CD4-positive, alpha-beta memory T cell (primary cell): ENCODE data around the gene ITGA6. TPM values are rescaled to one million over a fixed set of nuclear protein-coding genes. Genes with fewer than 3 reads are reported as not detected.

Source experiments
- CTCF ChIA-PET: fragments of 350-600 bp; sonication (Branson Sonifier 250); formaldehyde crosslinking; loops from one replicate; lab custom pipeline; 2021; ENCODE audit warnings: inconsistent platforms; ENCODE audit not compliant: partially characterized antibody; lab: Charles Lee
- POLR2A ChIA-PET: fragments of 350-600 bp; sonication (Branson Sonifier 250); formaldehyde crosslinking; loops from one replicate; lab custom pipeline; 2021; ENCODE audit not compliant: partially characterized antibody; lab: Charles Lee
- DNase-seq, 5 donors: peaks; one replicate each; pipeline versions ENCODE4 v3.0.0 to v3.0.0-alpha.2; 2020 to 2022; ENCODE audit warnings: mixed read lengths in 1 of 5
- H3K27ac ChIP-seq: one replicate; pipeline ENCODE4 v1.7.0; 2013; ENCODE audit warnings: low read depth, low read length
- H3K27me3 ChIP-seq: 2 replicates; pipeline ENCODE4 v1.7.0; 2013; ENCODE audit warnings: mild to moderate bottlenecking, low read length, moderate library complexity; ENCODE audit not compliant: insufficient read depth
- H3K36me3 ChIP-seq: 2 replicates; pipeline ENCODE4 v1.7.0; 2013; ENCODE audit warnings: mild to moderate bottlenecking, low read length, moderate library complexity; ENCODE audit not compliant: insufficient read depth
- H3K4me1 ChIP-seq: 2 replicates; pipeline ENCODE4 v1.7.0; 2013; ENCODE audit warnings: mild to moderate bottlenecking, low read length, moderate library complexity; ENCODE audit not compliant: insufficient read depth
- H3K4me3 ChIP-seq, 2 donors: one replicate each; pipeline ENCODE4 v1.7.0; 2013; ENCODE audit warnings: low read length in 2 of 2, mild to moderate bottlenecking in 1 of 2
- H3K9me3 ChIP-seq, 2 donors: one replicate each; pipeline ENCODE4 v1.7.0; 2013; ENCODE audit warnings: low read length in 2 of 2, control low read depth in 1 of 2; ENCODE audit not compliant: control insufficient read depth in 1 of 2
- H3K27ac Mint-ChIP-seq, 7 donors: one replicate each; pipeline ENCODE4 v1.8.0; 2020 to 2021; ENCODE audit warnings: mixed read lengths in 7 of 7, mild to moderate bottlenecking in 6 of 7, inconsistent platforms in 3 of 7, moderate library complexity in 3 of 7
- H3K27me3 Mint-ChIP-seq, 2 donors: one replicate each; pipeline ENCODE4 v1.8.0; 2020 to 2021; ENCODE audit warnings: mixed read lengths in 2 of 2
- H3K36me3 Mint-ChIP-seq, 2 donors: one replicate each; pipeline ENCODE4 v1.8.0; 2020 to 2021; ENCODE audit warnings: mixed read lengths in 2 of 2, inconsistent platforms in 1 of 2, mild to moderate bottlenecking in 1 of 2
- H3K4me1 Mint-ChIP-seq, 4 donors: one replicate each; pipeline ENCODE4 v1.8.0; 2020 to 2021; ENCODE audit warnings: mixed read lengths in 4 of 4, mild to moderate bottlenecking in 1 of 4
- H3K4me3 Mint-ChIP-seq, 8 donors: one replicate each; pipeline ENCODE4 v1.8.0; 2020 to 2021; ENCODE audit warnings: mixed read lengths in 8 of 8, mild to moderate bottlenecking in 7 of 8, moderate library complexity in 6 of 8, inconsistent platforms in 3 of 8
- H3K9me3 Mint-ChIP-seq, 8 donors: one replicate each; pipeline ENCODE4 v1.8.0; 2020 to 2021; ENCODE audit warnings: mixed read lengths in 8 of 8, mild to moderate bottlenecking in 5 of 8, inconsistent platforms in 3 of 8, moderate library complexity in 1 of 8
- intact Hi-C: fragments of 100-400 bp; cut with micrococcal nuclease; formaldehyde crosslinking; loops from one replicate; pipeline ENCODE4 v1.15.1; 2023
- polyA plus RNA-seq, 2 donors: library from polyadenylated mRNA; unstranded; fragments of 300-500 nt; fragmentation: Illumina TruSeq; gene quantifications; one replicate each; pipeline ENCODE4 v1.2.3, GENCODE V29; 2021
- total RNA-seq, 2 experiments: library from RNA; stranded (reverse); gene quantifications; one replicate each; pipeline ENCODE4 v1.2.3, GENCODE V29; 2021

The ITGA6 gene
- total and polyA plus RNA-seq, 4 experiments from 2014 or later, result 58.3 to 73.6 (median 66.5) TPM

- no peak overlapping the region for H3K4me3 ChIP-seq
- H3K4me1 Mint-ChIP-seq, result peaks cover 48 to 83% (median 60%) of the 10 kb centered on the region in 4 donors
- intact Hi-C loops, result no loop called here
- no peaks in the 10 kb centered on the region for H3K36me3 ChIP-seq
- ChIA-PET CTCF (interaction anchor here (1.2 to 33.3 kb wide), 3 partner anchors 14 to 275 kb away, joined by 3 to 1033 read pairs (median 29); partner anchors contain the start of gene ITGA6), POLR2A (interaction anchor here (1.3 to 14.1 kb wide), 5 partner anchors 7 to 17 kb away, joined by 4 to 169 read pairs (median 5); partner anchors contain the start of gene ITGA6)
- no peaks in the 10 kb centered on the region for H3K9me3 ChIP-seq
- peaks cover 20 to 24% of the 10 kb centered on the region in 2 donors for H3K36me3 Mint-ChIP-seq
- peak overlapping the region in 2 of 8 donors; percentile 36 to 63 for H3K4me3 Mint-ChIP-seq
- H3K27me3 ChIP-seq, result no peaks in the 10 kb centered on the region
- H3K27ac Mint-ChIP-seq, result peak overlapping the region in 4 of 7 donors; percentile 26 to 57 (median 38)
- H3K27me3 Mint-ChIP-seq, result no peaks in the 10 kb centered on the region
- no peaks in the 10 kb centered on the region for H3K9me3 Mint-ChIP-seq
- DNase-seq, result no peak
- H3K27ac ChIP-seq, result no peak overlapping the region
- H3K4me1 ChIP-seq, result peaks cover 67% of the 10 kb centered on the region
These were observed 20.6 kb downstream of the ITGA6 start for GRCh38 chr2:172447811-172448493.

DNA sequence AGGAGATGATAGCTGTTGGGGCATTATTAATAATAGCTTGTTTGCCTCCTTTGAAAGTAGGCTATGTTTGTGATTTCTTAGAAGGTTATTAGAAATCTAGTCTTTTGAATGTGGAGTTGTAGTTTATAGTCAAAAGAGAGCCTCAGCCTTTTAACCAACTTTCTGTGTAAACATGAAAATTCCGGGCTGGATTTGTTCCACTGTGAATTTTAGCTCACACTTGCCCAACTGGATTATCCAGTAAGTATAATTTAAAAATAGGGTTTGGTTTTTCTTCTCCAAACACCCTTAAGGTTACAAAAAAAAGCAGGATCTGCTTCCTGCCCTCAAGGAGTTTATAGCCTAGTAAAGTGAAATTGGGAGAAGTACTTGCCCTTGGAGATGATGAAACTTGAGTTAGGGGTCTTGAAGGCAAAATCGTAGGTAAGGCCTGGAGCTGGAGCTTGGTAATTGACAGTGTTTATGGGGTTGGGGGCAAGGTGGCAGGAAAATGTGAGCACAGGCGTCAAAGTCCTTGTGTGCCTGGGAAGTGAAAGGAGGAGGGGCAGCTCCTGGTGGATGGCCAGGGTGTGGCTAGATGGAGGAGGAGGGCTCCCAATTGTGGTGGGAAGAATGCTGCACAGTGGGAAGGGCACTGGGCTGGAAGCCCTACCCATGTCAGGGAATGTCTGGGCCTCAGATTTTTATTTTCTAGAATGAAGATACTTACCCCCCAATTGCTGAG is 21.3 kb downstream of the ITGA6 start:
- no peak overlapping the region for H3K4me3 Mint-ChIP-seq
- H3K4me1 Mint-ChIP-seq, result peaks cover 44 to 83% (median 62%) of the 10 kb centered on the region in 4 donors
- no peaks in the 10 kb centered on the region for H3K9me3 ChIP-seq
- no peaks in the 10 kb centered on the region for H3K27me3 ChIP-seq
- H3K4me1 ChIP-seq, result peaks cover 61% of the 10 kb centered on the region
- H3K27ac Mint-ChIP-seq, result peak overlapping the region in 4 of 7 donors; percentile 24 to 88 (median 64)
- H3K36me3 ChIP-seq, result no peaks in the 10 kb centered on the region
- no peak overlapping the region for H3K4me3 ChIP-seq
- ChIA-PET POLR2A (interaction anchor here (1.3 to 14.1 kb wide), 4 partner anchors 8 to 17 kb away, joined by 4 to 169 read pairs (median 19); partner anchors contain the start of gene ITGA6), CTCF (interaction anchor here (1.2 to 33.3 kb wide), 3 partner anchors 13 to 275 kb away, joined by 3 to 1033 read pairs (median 29); partner anchors contain the start of gene ITGA6)
- H3K27me3 Mint-ChIP-seq, result no peaks in the 10 kb centered on the region
- H3K9me3 Mint-ChIP-seq, result no peaks in the 10 kb centered on the region
- intact Hi-C loops, result no loop called here
- DNase-seq, result no peak
- peaks cover 22 to 24% of the 10 kb centered on the region in 2 donors for H3K36me3 Mint-ChIP-seq
- H3K27ac ChIP-seq, result no peak overlapping the region

DNA sequence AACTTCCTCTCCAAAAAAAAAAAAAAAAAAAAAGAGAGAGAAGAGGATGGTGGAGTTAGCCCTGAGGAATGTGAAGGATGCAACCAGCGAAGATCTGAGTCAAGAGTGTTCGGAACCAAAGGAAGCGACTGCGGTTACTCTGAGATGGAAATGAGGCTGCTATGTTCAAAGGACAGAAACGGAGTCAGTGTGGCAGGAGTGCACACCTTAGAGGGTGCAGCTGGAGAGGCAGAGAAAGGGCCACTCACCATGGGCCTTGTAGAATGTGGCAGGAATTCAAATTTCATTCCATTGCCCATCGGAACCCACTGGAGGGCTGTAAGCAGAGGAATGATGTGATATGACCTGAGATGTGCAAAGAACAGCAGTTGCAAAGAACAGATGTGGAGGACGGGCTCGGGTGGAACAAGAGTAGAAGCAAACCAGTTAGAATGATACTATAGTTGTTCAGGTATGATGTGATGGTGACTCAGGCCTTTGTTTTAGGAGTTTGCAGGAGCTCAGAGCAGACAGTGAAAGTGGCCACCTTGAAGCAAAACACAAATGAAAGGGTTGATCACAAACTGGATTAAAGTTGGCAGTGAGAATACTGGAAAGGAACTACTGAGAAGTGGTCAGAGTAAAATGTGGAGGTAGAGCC is 22.6 kb downstream of the ITGA6 start:
- Histone ChIP-seq H3K9me3 (no peaks in the 10 kb centered on the region), H3K36me3 (no peaks in the 10 kb centered on the region), H3K4me1 (peaks cover 67% of the 10 kb centered on the region), H3K27ac (no peak overlapping the region), H3K4me3 (no peak overlapping the region), H3K27me3 (no peaks in the 10 kb centered on the region)
- Mint-ChIP-seq H3K4me1 (peaks cover 52 to 87% (median 69%) of the 10 kb centered on the region in 4 donors), H3K9me3 (no peaks in the 10 kb centered on the region), H3K27ac (peak overlapping the region in 4 of 7 donors; percentile 2 to 85 (median 75)), H3K4me3 (peak overlapping the region in 5 of 8 donors; percentile 8 to 50 (median 28)), H3K27me3 (no peaks in the 10 kb centered on the region), H3K36me3 (peaks cover 21 to 32% of the 10 kb centered on the region in 2 donors)
- intact Hi-C loops, result no loop called here
- ChIA-PET POLR2A (interaction anchor here (14.1 kb wide), 1 partner anchor 19 kb away, joined by 169 read pairs; the partner anchor contains the start of gene ITGA6), CTCF (interaction anchor here (0.8 to 33.3 kb wide), 2 partner anchors 9 to 12 kb away, joined by 3 to 1033 read pairs; no protein-coding TSS in a partner anchor)
- no peak for DNase-seq

DNA sequence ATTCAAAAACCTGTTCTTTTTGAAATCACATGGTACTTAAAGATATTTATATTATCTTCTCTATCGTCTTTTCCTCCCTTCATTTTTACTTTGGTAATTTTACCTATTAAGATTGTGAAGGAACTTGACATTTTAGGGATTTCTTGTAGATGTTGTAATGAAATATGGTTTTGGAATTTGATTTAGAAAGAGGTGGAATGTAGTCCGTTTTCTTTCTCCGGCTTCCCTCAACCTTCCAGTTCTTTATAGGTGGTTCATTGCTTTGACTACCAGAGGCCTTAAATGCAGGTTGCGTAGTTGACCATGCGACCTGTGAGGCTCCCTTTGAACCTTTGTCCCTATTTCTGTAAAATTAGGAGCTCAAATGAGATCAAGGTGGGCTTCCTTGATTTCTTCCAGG is 24.5 kb downstream of the ITGA6 start:
- no peaks in the 10 kb centered on the region for H3K9me3 Mint-ChIP-seq
- peak overlapping the region in 2 of 7 donors; percentile 24 to 70 for H3K27ac Mint-ChIP-seq
- no peak overlapping the region for H3K27ac ChIP-seq
- H3K4me1 Mint-ChIP-seq, result peaks cover 53 to 90% (median 69%) of the 10 kb centered on the region in 4 donors
- peaks cover 72% of the 10 kb centered on the region for H3K4me1 ChIP-seq
- no peak overlapping the region for H3K4me3 ChIP-seq
- H3K27me3 Mint-ChIP-seq, result no peaks in the 10 kb centered on the region
- H3K4me3 Mint-ChIP-seq, result no peak overlapping the region
- no peak for DNase-seq
- peaks cover 21 to 34% of the 10 kb centered on the region in 2 donors for H3K36me3 Mint-ChIP-seq
- no peaks in the 10 kb centered on the region for H3K27me3 ChIP-seq
- CTCF ChIA-PET, result interaction anchor here (1.8 to 33.3 kb wide), 3 partner anchors 10 to 24 kb away, joined by 6 to 1033 read pairs (median 12); partner anchors contain the start of gene ITGA6
- no peaks in the 10 kb centered on the region for H3K36me3 ChIP-seq
- POLR2A ChIA-PET, result interaction anchor here (0.8 to 2.7 kb wide), 2 partner anchors 10 to 44 kb away, joined by 3 to 12 read pairs; no protein-coding TSS in a partner anchor
- intact Hi-C loops, result no loop called here
- no peaks in the 10 kb centered on the region for H3K9me3 ChIP-seq

DNA sequence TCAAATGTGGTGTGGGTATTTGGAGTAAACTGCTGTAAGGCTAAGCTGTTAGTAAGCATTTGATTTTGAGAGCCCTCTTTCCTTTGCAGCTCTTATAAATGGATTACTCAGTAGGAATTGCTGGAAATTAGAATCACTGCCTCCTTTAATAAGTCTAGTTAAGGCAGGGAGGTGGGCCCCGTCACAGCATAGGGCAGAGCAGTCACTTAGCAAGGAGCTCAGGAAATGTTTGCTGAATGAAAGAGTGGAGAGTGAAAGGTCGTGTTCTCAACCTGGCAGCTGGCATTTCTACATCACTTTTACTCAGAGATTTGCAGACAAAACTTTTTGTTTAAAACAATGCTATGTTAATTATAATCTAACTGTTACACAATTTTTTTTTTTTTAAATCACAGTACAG is 25.5 kb downstream of the ITGA6 start:
- Histone ChIP-seq H3K4me3 (no peak overlapping the region), H3K36me3 (no peaks in the 10 kb centered on the region), H3K27me3 (no peaks in the 10 kb centered on the region), H3K4me1 (peaks cover 73% of the 10 kb centered on the region), H3K27ac (no peak overlapping the region), H3K9me3 (no peaks in the 10 kb centered on the region)
- no peak for DNase-seq
- intact Hi-C loops, result no loop called here
- Mint-ChIP-seq H3K27me3 (no peaks in the 10 kb centered on the region), H3K27ac (peak overlapping the region in 5 of 7 donors; percentile 4 to 74 (median 56)), H3K4me3 (no peak overlapping the region), H3K9me3 (no peaks in the 10 kb centered on the region), H3K36me3 (peaks cover 25 to 34% of the 10 kb centered on the region in 2 donors), H3K4me1 (peaks cover 53 to 87% (median 69%) of the 10 kb centered on the region in 4 donors)
- ChIA-PET CTCF (interaction anchor here (0.9 to 33.3 kb wide), 5 partner anchors 9 to 25 kb away, joined by 3 to 1033 read pairs (median 6); partner anchors contain the start of gene ITGA6), POLR2A (interaction anchor here (0.8 to 2.7 kb wide), 4 partner anchors 9 to 45 kb away, joined by 3 to 12 read pairs (median 4); no protein-coding TSS in a partner anchor)

- Histone ChIP-seq H3K36me3 (no peaks in the 10 kb centered on the region), H3K27me3 (no peaks in the 10 kb centered on the region), H3K4me3 (no peak overlapping the region), H3K9me3 (no peaks in the 10 kb centered on the region), H3K4me1 (peaks cover 75% of the 10 kb centered on the region), H3K27ac (no peak overlapping the region)
- no peaks in the 10 kb centered on the region for H3K27me3 Mint-ChIP-seq
- intact Hi-C loops, result no loop called here
- no peaks in the 10 kb centered on the region for H3K9me3 Mint-ChIP-seq
- DNase-seq, result no peak
- ChIA-PET POLR2A (interaction anchor here (3.3 to 12.8 kb wide), 2 partner anchors 13 to 24 kb away, joined by 23 to 449 read pairs; partner anchors contain the start of gene ITGA6), CTCF (interaction anchor here (15.1 kb wide), 1 partner anchor 17 kb away, joined by 1033 read pairs; the partner anchor contains the start of gene ITGA6)
- H3K4me3 Mint-ChIP-seq, result peak overlapping the region in 1 of 8 donors; percentile 46
- peaks cover 21 to 34% of the 10 kb centered on the region in 2 donors for H3K36me3 Mint-ChIP-seq
- peaks cover 56 to 87% (median 71%) of the 10 kb centered on the region in 4 donors for H3K4me1 Mint-ChIP-seq
- H3K27ac Mint-ChIP-seq, result peak overlapping the region in 5 of 7 donors; percentile 29 to 77 (median 58)
These were observed 27.2 kb downstream of the ITGA6 start for GRCh38 chr2:172454404-172455120.
